Progenitor cell of endocrine pancreas (in vitro differentiated cells): Measurements from ENCODE around the gene KLF4. TPM values are rescaled to one million over a fixed set of nuclear protein-coding genes. Genes with fewer than 3 reads are reported as not detected.

Source experiments
- DNase-seq: peaks from one replicate; pipeline ENCODE4 v3.0.0; 2021; ENCODE audit warnings: low spot score; ENCODE audit not compliant: unreplicated experiment
- H3K27ac Mint-ChIP-seq: 2 replicates; pipeline ENCODE4 v1.8.0; 2021; ENCODE audit warnings: mild to moderate bottlenecking, moderate library complexity, mixed read lengths
- H3K27me3 Mint-ChIP-seq: 2 replicates; pipeline ENCODE4 v1.8.0; 2021; ENCODE audit warnings: mixed read lengths
- H3K36me3 Mint-ChIP-seq: 2 replicates; pipeline ENCODE4 v1.8.0; 2022; ENCODE audit warnings: mixed read lengths; ENCODE audit not compliant: insufficient read depth
- H3K4me1 Mint-ChIP-seq: 2 replicates; pipeline ENCODE4 v1.8.0; 2021; ENCODE audit warnings: low read depth, mixed read lengths
- H3K4me3 Mint-ChIP-seq: 2 replicates; pipeline ENCODE4 v1.8.0; 2021; ENCODE audit warnings: low read depth, mild to moderate bottlenecking, moderate library complexity, mixed read lengths
- H3K9me3 Mint-ChIP-seq: 2 replicates; pipeline ENCODE4 v1.8.0; 2021; ENCODE audit warnings: low read depth, mixed read lengths
- total RNA-seq: library from RNA; stranded (reverse); gene quantifications from 2 replicates; pipeline ENCODE4 v1.2.1, GENCODE V29; 2021
- TF ChIP-seq, protein P1 (sequence below): fragments of 200-600 bp; sonication (generic); IDR thresholded peaks from one replicate; pipeline ENCODE4 v1.5.0; 2021; ENCODE audit warnings: antibody characterized with exemption, mild to moderate bottlenecking; ENCODE audit not compliant: unreplicated experiment

Gene KLF4
- total RNA-seq, 1 donor from 2014 or later = 9.2 TPM

DNA sequence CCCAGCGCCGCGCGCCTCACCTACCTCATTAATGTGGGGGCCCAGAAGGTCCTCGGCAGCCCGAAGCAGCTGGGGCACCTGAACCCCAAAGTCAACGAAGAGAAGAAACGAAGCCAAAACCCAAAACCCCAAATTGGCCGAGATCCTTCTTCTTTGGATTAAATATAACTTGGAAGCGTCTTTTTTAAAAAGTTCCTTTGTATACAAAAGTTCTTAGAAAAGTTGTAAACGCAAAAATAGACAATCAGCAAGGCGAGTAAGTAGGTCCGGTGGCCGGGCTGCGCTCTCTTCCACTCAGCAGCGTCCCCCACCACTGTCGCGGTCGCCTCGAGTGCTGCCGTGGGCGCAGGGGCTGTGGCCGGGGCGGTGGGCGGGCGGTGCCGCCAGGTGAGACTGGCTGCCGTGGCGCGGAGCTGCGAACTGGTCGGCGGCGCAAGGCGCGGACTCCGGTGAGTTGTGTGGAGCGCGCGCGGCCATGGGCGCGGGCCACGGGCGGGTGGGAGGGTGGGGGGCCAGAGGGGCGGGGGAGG lies 360 bp downstream of the KLF4 start:
- peaks cover 79% of the 10 kb centered on the region for H3K27me3 Mint-ChIP-seq
- H3K27ac Mint-ChIP-seq = peak overlapping the region; percentile 94
- H3K36me3 Mint-ChIP-seq = peaks cover 7% of the 10 kb centered on the region
- TF ChIP-seq, protein P1, sequence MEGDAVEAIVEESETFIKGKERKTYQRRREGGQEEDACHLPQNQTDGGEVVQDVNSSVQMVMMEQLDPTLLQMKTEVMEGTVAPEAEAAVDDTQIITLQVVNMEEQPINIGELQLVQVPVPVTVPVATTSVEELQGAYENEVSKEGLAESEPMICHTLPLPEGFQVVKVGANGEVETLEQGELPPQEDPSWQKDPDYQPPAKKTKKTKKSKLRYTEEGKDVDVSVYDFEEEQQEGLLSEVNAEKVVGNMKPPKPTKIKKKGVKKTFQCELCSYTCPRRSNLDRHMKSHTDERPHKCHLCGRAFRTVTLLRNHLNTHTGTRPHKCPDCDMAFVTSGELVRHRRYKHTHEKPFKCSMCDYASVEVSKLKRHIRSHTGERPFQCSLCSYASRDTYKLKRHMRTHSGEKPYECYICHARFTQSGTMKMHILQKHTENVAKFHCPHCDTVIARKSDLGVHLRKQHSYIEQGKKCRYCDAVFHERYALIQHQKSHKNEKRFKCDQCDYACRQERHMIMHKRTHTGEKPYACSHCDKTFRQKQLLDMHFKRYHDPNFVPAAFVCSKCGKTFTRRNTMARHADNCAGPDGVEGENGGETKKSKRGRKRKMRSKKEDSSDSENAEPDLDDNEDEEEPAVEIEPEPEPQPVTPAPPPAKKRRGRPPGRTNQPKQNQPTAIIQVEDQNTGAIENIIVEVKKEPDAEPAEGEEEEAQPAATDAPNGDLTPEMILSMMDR = no peak
- H3K9me3 Mint-ChIP-seq = no peaks in the 10 kb centered on the region
- DNase-seq = peak; percentile 39
- peak overlapping the region; percentile 85 for H3K4me3 Mint-ChIP-seq
- peaks cover 13% of the 10 kb centered on the region for H3K4me1 Mint-ChIP-seq

DNA sequence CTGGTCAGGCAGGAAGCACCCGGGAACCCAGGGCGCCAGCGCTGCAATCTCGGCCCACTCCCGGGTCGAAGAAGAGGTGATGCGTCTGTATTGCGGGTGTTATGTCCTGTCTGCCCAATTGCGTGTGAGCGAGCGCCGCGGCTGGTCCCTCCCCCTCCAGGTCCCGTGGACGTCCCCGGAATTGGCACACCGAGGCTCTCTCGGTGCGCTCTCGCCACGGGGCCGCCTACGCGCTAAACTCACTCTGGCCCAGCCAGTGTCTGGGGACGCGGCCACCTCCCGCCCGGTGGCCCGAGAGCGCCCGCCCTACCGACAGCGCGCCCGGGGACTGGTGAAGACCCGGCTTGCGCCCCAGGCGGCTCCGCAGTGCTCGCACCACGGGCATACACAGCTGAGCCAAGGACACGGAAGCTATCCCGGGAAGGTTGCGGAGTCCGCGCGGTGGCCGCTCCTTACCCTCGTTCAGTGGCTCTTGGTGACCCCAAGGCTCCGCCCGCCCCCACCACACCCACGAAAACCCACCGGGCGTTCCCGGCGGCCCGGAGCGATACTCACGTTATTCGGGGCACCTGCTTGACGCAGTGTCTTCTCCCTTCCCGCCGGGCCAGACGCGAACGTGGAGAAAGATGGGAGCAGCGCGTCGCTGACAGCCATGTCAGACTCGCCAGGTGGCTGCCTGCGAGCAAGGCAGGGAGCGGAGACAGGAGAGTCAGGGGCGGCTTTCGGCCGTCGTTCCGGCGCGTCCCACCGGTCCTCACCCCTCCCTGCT lies 1.0 kb downstream of the KLF4 start:
- TF ChIP-seq, protein P1 = no peak
- H3K36me3 Mint-ChIP-seq = peaks cover 7% of the 10 kb centered on the region
- H3K9me3 Mint-ChIP-seq = no peaks in the 10 kb centered on the region
- H3K4me1 Mint-ChIP-seq = peaks cover 13% of the 10 kb centered on the region
- peak; percentile 23 for DNase-seq
- peak overlapping the region; percentile 94 for H3K27ac Mint-ChIP-seq
- H3K4me3 Mint-ChIP-seq = peak overlapping the region; percentile 85
- peaks cover 76% of the 10 kb centered on the region for H3K27me3 Mint-ChIP-seq

DNA sequence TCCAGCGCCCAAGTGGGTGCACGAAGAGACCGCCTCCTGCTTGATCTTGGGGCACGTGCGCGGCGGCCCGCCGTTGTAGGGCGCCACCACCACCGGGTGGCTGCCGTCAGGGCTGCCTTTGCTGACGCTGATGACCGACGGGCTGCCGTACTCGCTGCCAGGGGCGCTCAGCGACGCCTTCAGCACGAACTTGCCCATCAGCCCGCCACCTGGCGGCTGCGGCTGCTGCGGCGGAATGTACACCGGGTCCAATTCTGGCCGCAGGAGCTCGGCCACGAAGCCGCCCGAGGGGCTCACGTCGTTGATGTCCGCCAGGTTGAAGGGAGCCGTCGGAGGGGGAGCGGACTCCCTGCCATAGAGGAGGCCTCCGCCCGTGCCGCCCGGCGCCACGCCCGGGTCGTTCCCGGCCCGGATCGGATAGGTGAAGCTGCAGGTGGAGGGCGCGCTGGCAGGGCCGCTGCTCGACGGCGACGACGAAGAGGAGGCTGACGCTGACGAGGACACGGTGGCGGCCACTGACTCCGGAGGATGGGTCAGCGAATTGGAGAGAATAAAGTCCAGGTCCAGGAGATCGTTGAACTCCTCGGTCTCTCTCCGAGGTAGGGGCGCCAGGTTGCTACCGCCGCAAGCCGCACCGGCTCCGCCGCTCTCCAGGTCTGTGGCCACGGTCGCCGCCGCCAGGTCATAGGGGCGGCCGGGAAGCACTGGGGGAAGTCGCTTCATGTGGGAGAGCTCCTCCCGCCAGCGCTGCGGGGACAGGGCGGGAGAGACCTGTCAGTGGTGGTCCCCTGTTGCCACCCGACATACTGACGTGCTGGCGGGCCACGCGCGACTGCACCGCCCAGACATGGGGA lies 1.8 kb downstream of the KLF4 start:
- H3K9me3 Mint-ChIP-seq = no peaks in the 10 kb centered on the region
- peak overlapping the region; percentile 80 for H3K27ac Mint-ChIP-seq
- H3K4me1 Mint-ChIP-seq = peaks cover 13% of the 10 kb centered on the region
- H3K36me3 Mint-ChIP-seq = peaks cover 7% of the 10 kb centered on the region
- TF ChIP-seq, protein P1 = peak; percentile 81
- peak; percentile 65 for DNase-seq
- H3K4me3 Mint-ChIP-seq = peak overlapping the region; percentile 85
- H3K27me3 Mint-ChIP-seq = peaks cover 73% of the 10 kb centered on the region

DNA sequence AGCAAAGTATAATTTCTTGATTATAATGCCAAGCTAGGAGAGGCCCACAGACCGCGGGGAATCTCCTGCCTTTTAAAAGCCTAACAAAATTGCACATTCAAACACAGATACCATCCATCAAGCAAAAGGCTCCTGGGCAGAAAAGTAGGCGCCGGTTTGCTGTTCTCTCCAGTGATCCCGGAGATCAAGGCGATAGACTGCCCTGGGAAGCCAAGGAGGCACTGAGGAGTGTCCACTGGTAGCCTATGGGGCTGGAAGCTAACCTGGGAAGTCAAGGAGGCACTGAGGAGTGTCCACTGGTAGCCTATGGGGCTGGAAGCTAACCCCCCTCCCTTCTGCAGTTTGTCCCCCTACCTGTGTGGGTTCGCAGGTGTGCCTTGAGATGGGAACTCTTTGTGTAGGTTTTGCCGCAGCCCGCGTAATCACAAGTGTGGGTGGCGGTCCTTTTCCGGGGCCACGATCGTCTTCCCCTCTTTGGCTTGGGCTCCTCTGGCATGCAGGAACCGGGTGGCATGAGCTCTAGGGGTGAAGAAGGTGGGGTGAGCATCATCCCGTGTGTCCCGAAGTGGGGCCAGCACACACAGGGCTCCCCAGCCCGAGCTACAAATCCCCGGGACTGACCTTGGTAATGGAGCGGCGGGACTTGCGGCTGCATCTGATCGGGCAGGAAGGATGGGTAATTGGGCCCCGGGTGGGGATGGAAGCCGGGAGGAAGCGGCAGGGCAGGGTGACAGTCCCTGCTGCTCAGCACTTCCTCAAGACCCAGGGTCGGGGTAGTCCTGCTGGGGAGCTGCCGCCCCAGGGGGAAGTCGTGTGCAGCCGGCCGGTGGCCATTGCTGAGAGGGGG lies 2.7 kb downstream of the KLF4 start:
- TF ChIP-seq, protein P1 = no peak
- Mint-ChIP-seq H3K27me3 (peaks cover 68% of the 10 kb centered on the region), H3K4me3 (peak overlapping the region; percentile 85), H3K9me3 (no peaks in the 10 kb centered on the region), H3K36me3 (peaks cover 7% of the 10 kb centered on the region), H3K27ac (no peak overlapping the region), H3K4me1 (peaks cover 13% of the 10 kb centered on the region)
- DNase-seq = no peak
